GM18868 (cell line): ENCODE results near the gene UCHL1.

Experiments
- ATAC-seq: cut with Tn5 transposase; IDR thresholded peaks from one replicate; pipeline ENCODE4 v1.9.1; 2021; ENCODE audit warnings: mild to moderate bottlenecking, moderate library complexity; ENCODE audit not compliant: unreplicated experiment

The UCHL1 gene

GRCh38 chr4:41256740-41257256, at the start of gene UCHL1:
Gene UCHL1, plus strand, starts transcription at chr4:41256928. Its CDS starts 49 bp downstream, at chr4:41256977.
- ATAC-seq = peak; percentile 72

GRCh38 chr4:41207291-41207831, 49.4 kb upstream of the UCHL1 start:
- no peak for ATAC-seq

- no peak for ATAC-seq
Measured at GRCh38 chr4:41209187-41209586, 47.5 kb upstream of the UCHL1 start.

DNA sequence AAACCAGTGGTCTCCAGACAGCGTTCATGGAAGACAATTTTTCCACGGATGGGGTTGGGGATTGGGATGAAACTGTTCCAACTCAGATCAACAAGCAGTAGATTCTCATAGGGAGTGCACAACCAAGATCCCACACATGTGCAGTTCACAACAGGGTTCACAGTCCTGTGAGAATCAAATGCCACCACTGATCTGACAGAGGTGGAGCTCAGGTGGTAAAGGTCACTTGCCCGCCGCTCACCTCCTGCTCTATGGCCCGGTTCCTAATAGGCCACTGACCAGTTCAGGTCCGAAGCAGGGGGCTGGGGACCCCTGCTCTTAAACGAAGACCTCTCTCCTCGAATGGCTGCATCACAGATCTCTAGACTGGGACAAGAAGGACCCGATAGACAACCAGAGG, 46.8 kb upstream of the UCHL1 start:
- ATAC-seq = no peak

DNA sequence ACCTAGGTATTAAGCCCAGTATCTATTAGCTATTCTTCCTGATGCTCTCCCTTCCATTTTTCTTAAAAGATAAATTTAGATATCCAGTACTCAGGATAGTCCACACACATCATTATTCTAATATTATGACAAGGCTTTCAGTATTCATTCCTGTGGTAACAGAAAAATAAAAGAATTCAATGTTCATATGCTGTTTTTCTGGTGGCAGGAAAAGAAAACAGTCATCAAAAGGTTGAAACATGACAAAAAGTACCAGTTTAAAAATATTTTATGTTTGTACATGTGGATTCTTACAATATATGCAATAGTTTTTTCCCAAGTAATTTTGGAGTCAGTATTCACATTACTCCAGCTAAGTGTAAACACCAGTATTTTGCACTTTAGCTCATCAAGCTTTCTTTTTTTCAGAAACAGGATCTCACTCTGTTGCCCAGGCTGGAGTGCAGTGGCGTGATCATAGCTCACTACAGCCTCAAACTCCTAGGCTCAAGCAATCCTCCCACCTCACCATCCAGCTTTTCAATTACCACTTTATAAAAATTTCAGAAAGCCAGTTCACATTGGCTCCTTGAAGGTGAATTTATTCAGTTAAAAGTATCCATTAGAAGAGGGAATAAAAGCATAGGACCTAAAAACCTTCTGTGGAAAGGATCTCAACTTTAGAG, 44.6 kb upstream of the UCHL1 start:
- no peak for ATAC-seq

GRCh38 chr4:41212616-41213203, 44.0 kb upstream of the UCHL1 start:
- peak; percentile 28 for ATAC-seq

- ATAC-seq = peak; percentile 6
Measured at GRCh38 chr4:41213625-41214135, 43.0 kb upstream of the UCHL1 start.

DNA sequence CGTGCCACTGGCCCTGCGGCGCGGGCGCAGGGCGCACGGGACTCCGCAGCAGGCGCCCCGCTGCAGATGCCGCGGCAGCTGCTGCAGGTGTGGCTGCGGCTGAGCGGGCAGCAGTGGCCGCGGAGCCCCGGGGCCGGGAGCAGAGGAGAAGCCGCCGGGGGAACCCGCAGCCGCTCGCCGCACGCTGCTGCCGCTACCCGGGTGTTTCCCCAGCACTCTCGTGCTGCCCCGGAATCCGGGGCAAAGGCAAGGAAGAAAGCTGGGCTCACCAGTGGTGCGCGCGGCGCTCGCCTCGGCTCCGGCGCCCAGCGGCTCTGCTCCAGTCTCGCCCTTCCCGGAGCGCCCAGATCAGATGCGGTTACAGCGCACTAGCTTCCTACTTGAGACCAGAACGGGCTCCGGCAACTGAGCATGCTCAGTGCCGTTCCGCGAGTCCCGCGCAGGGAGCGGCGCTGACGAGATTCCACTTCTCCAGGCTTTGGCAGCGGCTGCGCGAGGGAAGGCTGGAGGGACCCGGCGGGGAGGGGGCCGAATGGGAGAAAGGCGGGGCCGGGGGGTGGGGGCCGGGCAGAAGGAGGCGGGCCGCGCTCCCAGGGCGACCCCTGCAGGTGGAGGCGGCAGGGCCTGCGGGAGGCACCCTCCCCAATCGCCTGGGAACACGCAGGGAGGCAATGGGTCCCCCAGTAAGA, 42.4 kb upstream of the UCHL1 start, which contains the start of gene APBB2:
Gene APBB2 (minus strand): TSS at position 407 of the 689 bp plus-strand sequence. CDS start 181,288 bp downstream, outside the sequence.
- ATAC-seq = peak; percentile 50

GRCh38 chr4:41214825-41215146, 41.9 kb upstream of the UCHL1 start:
- no peak for ATAC-seq

- ATAC-seq = no peak
Measured at GRCh38 chr4:41215155-41215554, 41.6 kb upstream of the UCHL1 start.

GRCh38 chr4:41215969-41216293, 40.8 kb upstream of the UCHL1 start:
- no peak for ATAC-seq

- ATAC-seq = peak; percentile 53
Measured at GRCh38 chr4:41216294-41217019, 40.3 kb upstream of the UCHL1 start.

DNA sequence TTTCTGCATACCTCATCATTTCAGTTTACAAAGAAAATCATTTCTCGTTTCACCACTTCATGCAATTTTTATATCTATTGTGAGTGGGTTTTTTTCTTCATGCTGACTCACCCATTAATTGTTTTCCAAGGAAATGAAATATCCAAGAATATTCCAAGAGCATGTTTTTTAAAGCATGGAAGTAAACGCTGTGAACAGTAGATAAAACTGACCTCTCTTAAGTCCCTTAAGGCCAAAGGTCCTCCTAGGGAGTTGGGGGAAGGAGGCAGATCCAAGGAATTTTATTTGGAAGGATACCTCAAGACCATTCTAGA, 39.8 kb upstream of the UCHL1 start:
- ATAC-seq = no peak

DNA sequence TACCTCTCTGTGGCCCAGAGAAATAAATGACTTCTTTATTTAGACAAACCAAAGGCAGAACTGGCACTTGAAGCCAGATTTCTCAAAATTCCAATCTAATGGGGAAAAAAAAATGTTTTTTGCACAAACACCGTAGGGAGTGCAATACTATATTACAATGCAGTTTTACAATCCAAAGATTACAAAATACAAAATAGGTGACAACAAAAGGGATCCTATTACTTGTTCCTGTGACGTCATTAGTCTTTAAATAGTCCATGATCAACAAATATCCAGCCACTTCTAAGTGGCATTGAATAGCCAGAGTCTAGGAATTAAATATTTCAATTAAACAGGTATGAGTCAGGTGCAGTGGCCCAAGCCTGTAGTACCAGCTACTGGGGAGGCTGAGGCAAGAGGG, 39.4 kb upstream of the UCHL1 start:
- no peak for ATAC-seq

DNA sequence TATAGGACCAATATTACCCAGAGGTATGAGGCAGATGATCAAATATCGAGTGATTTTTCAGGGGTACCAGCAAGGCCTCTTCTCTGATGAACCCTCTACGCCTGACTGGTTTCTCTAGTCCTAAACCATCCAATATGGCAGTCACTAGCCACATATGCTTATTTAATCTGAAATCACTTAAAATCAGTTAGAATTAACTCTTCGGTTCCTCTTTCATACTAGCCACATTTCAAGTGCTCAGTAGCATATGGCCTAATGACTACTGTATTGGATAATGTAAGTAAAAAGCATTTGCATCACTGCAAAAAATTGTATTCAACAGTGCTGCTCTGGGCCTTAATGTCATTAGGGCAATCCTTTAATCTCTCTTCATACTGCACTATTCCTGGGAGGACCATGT, 38.0 kb upstream of the UCHL1 start:
- no peak for ATAC-seq

GRCh38 chr4:41219421-41219950, 37.2 kb upstream of the UCHL1 start:
- no peak for ATAC-seq

GRCh38 chr4:41221850-41222645, 34.7 kb upstream of the UCHL1 start:
- ATAC-seq = no peak

DNA sequence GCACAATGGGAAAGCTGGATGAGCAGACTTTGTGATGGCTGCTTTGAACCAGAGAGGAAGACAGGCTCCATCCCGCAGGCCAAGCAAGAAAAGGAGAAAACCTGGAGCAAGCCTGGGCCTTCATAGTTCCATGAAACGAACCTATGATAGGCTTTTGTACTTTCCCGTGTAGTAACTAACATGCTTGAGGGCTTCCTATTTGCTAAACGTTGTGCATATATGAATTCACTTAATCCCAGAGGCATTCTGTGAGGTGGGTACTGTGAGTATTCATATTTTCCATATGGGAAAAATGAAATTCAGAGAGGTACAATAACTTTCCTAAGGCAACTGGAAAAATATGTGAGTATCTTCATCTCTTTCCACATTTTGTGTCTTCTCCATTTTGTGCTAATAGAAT, 28.8 kb upstream of the UCHL1 start:
- no peak for ATAC-seq

DNA sequence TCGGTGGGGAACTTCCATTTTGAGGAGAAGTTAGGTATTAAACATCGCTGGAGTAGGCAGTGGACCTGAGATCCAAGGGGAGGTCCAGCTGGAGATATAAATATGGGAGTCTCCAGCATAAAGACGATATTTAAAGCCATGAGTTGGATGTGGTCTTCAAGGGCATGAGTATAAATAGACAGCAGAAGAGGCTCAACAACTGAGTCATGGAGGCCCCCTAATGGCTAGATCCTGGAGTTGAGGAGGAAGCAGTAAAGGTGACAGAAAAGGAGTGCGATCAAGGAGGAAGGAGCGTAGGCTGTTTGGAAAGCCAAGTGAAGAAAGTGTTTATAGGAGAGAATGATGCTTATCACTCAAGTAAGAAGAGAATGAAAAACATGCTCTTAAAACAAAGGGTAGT, 24.3 kb upstream of the UCHL1 start:
- ATAC-seq = no peak

GRCh38 chr4:41232856-41233255, 23.9 kb upstream of the UCHL1 start:
- ATAC-seq = no peak
